GM23248 (cell line): Measurements from ENCODE around the gene SEMA3C. TPM values are rescaled to one million over a fixed set of nuclear protein-coding genes. Genes with fewer than 3 reads are reported as not detected.

Experiments
- DNase-seq: peaks from one replicate; pipeline ENCODE4 v3.0.0-alpha.2; 2015
- H2AFZ ChIP-seq: fragments of 200-600 bp; sonication (generic); 2 replicates; pipeline ENCODE4 v1.6.1; 2016; ENCODE audit warnings: antibody characterized with exemption
- H3F3A ChIP-seq: fragments of 200-600 bp; sonication (generic); 2 replicates; pipeline ENCODE4 v1.6.1; 2016; ENCODE audit warnings: mild to moderate bottlenecking, antibody characterized with exemption, mixed run types; ENCODE audit not compliant: insufficient read depth
- H3K27ac ChIP-seq: fragments of 200-600 bp; sonication (generic); 2 replicates; pipeline ENCODE4 v1.5.1; 2016; ENCODE audit warnings: mild to moderate bottlenecking
- H3K27me3 ChIP-seq: fragments of 200-600 bp; sonication (generic); replicated peaks from 2 replicates; pipeline ENCODE4 v1.6.1; 2016; ENCODE audit warnings: mild to moderate bottlenecking; ENCODE audit not compliant: insufficient read depth
- H3K36me3 ChIP-seq: fragments of 200-600 bp; sonication (generic); 2 replicates; pipeline ENCODE4 v1.6.1; 2016; ENCODE audit warnings: low read depth, mild to moderate bottlenecking
- H3K4me1 ChIP-seq: fragments of 200-600 bp; sonication (generic); 2 replicates; pipeline ENCODE4 v1.6.1; 2016; ENCODE audit warnings: mild to moderate bottlenecking; ENCODE audit not compliant: insufficient read depth
- H3K4me2 ChIP-seq: fragments of 200-600 bp; sonication (generic); one replicate; pipeline ENCODE4 v1.6.1; 2016; ENCODE audit warnings: mild to moderate bottlenecking; ENCODE audit not compliant: unreplicated experiment
- H3K4me3 ChIP-seq: fragments of 200-600 bp; sonication (generic); 2 replicates; pipeline ENCODE4 v1.5.1; 2016; ENCODE audit warnings: mild to moderate bottlenecking
- H3K79me2 ChIP-seq: fragments of 200-600 bp; sonication (generic); 2 replicates; pipeline ENCODE4 v1.6.1; 2016; ENCODE audit warnings: mild to moderate bottlenecking; ENCODE audit not compliant: insufficient read depth
- H3K9ac ChIP-seq: fragments of 200-600 bp; sonication (generic); 2 replicates; pipeline ENCODE4 v1.6.1; 2016; ENCODE audit warnings: mild to moderate bottlenecking
- H3K9me2 ChIP-seq: fragments of 200-600 bp; sonication (generic); 2 replicates; pipeline ENCODE4 v1.6.1; 2016; ENCODE audit warnings: mixed run types, mild to moderate bottlenecking, moderate library complexity; ENCODE audit not compliant: insufficient read depth
- H3K9me3 ChIP-seq: fragments of 200-600 bp; sonication (generic); one replicate; pipeline ENCODE4 v1.6.1; 2017; ENCODE audit warnings: low read depth
- H4K20me1 ChIP-seq: fragments of 200-600 bp; sonication (generic); 2 replicates; pipeline ENCODE4 v1.6.0; 2016; ENCODE audit not compliant: insufficient read depth
- EZH2 ChIP-seq: fragments of 200-600 bp; sonication (generic); IDR thresholded peaks from 2 replicates; pipeline ENCODE4 v1.6.1; 2018; ENCODE audit warnings: antibody characterized with exemption, mild to moderate bottlenecking; ENCODE audit not compliant: insufficient read depth, poor library complexity, severe bottlenecking
- EZH2phosphoT487 ChIP-seq: fragments of 200-600 bp; sonication (generic); IDR thresholded peaks from 2 replicates; pipeline ENCODE4 v1.6.1; 2018; ENCODE audit warnings: antibody characterized with exemption, moderate library complexity, mild to moderate bottlenecking, low read depth; ENCODE audit not compliant: insufficient read depth
- WGBS, 2 experiments: methylation state at CpG; one replicate each; pipeline ENCODE4 v1.1.6; 2015 to 2017; ENCODE audit warnings: low lambda C conversion rate in 2 of 2, low coverage in 1 of 2; ENCODE audit errors: missing lambda C conversion rate in 2 of 2; 5-methylcytosine and 5-hydroxymethylcytosine counted together
- in situ Hi-C: fragments of 300-500 bp; cut with MboI; formaldehyde crosslinking; loops from 2 replicates; pipeline ENCODE4 v1.15.0; 2020
- polyA plus RNA-seq: library from polyadenylated mRNA; unstranded; fragments of >200 nt; fragmentation: Nextera tagmentation; extraction: Ambion mirVana; gene quantifications from 2 replicates; pipeline ENCODE4 v1.2.1, GENCODE V29; 2016
- total RNA-seq: library from RNA; depleted of rRNA; stranded (reverse); fragments of >200 nt; shearing (Covaris generic); gene quantifications from 2 replicates; pipeline ENCODE4 v1.2.3, GENCODE V29; 2014

Gene SEMA3C
- total and polyA plus RNA-seq, 2 experiments from 2014 or later = 316 to 612 TPM

- no peaks in the 10 kb centered on the region for H3K27me3 ChIP-seq
- H3K4me3 ChIP-seq = peak overlapping the region; percentile 99
- peaks cover 45% of the 10 kb centered on the region for H3F3A ChIP-seq
- H2AFZ ChIP-seq = peak overlapping the region; percentile 74
- WGBS, 2 experiments = 1 to 2% methylated on average over 8 of the region's 8 CpGs
- H3K36me3 ChIP-seq = peaks cover 32% of the 10 kb centered on the region
- no peaks in the 10 kb centered on the region for H3K9me3 ChIP-seq
- H3K27ac ChIP-seq = peak overlapping the region; percentile 44
- 0 out of 2 replicates have a peak, but pooled peaks cover 4% of the 10 kb centered on the region for H4K20me1 ChIP-seq
- H3K9ac ChIP-seq = peak overlapping the region; percentile 83
- H3K79me2 ChIP-seq = peaks cover 54% of the 10 kb centered on the region
- peaks cover 28% of the 10 kb centered on the region for H3K4me1 ChIP-seq
- H3K4me2 ChIP-seq = peak overlapping the region; percentile 93
- peak; percentile 60 for DNase-seq
- in situ Hi-C loops = loop anchor here (5.0 to 10.0 kb wide), 2 partner anchors 214 to 544 kb away; no protein-coding TSS in a partner anchor
- TF ChIP-seq EZH2phosphoT487 = no peak
- TF ChIP-seq EZH2 = no peak
- no peaks in the 10 kb centered on the region for H3K9me2 ChIP-seq
Observed at GRCh38 chr7:80918399-80918798, 452 bp downstream of the SEMA3C start.

GRCh38 chr7:80916770-80917741 is 1.8 kb downstream of the SEMA3C start:
- H3K4me3 ChIP-seq = peak overlapping the region; percentile 99
- no peaks in the 10 kb centered on the region for H3K9me3 ChIP-seq
- no peaks in the 10 kb centered on the region for H3K9me2 ChIP-seq
- in situ Hi-C loops = loop anchor here (5.0 to 10.0 kb wide), 2 partner anchors 212 to 545 kb away; no protein-coding TSS in a partner anchor
- peak overlapping the region; percentile 44 for H3K27ac ChIP-seq
- H3K36me3 ChIP-seq = peaks cover 45% of the 10 kb centered on the region
- peaks cover 53% of the 10 kb centered on the region for H3F3A ChIP-seq
- H3K27me3 ChIP-seq = no peaks in the 10 kb centered on the region
- DNase-seq = peak; percentile 82
- peaks cover 68% of the 10 kb centered on the region for H3K79me2 ChIP-seq
- peak overlapping the region; percentile 93 for H3K4me2 ChIP-seq
- WGBS, 2 experiments = 44 to 46% methylated on average over 3 of the region's 3 CpGs
- peak overlapping the region; percentile 83 for H3K9ac ChIP-seq
- peaks cover 4% of the 10 kb centered on the region; the same call in 1 of the 2 replicates for H4K20me1 ChIP-seq
- no peak overlapping the region for H2AFZ ChIP-seq
- TF ChIP-seq EZH2 (no peak), EZH2phosphoT487 (no peak)
- H3K4me1 ChIP-seq = peaks cover 28% of the 10 kb centered on the region

GRCh38 chr7:80910228-80910627 is 8.6 kb downstream of the SEMA3C start:
- Histone ChIP-seq H3K36me3 (peaks cover 93% of the 10 kb centered on the region), H3K4me2 (no peak overlapping the region), H2AFZ (no peak overlapping the region), H3K9me2 (no peaks in the 10 kb centered on the region), H3K79me2 (peaks cover 100% of the 10 kb centered on the region), H3K27ac (no peak overlapping the region), H3F3A (peaks cover 62% of the 10 kb centered on the region), H3K9me3 (no peaks in the 10 kb centered on the region), H3K4me3 (no peak overlapping the region), H3K27me3 (no peaks in the 10 kb centered on the region), H3K4me1 (peaks cover 45% of the 10 kb centered on the region), H4K20me1 (peaks cover 4% of the 10 kb centered on the region; the same call in 1 of the 2 replicates), H3K9ac (no peak overlapping the region)
- no peak for DNase-seq
- TF ChIP-seq EZH2 = no peak
- WGBS, 2 experiments = 89 to 93% methylated on average over 1 of the region's 1 CpG
- in situ Hi-C loops = loop anchor here (10.0 kb wide), 1 partner anchor 205 kb away; no protein-coding TSS in a partner anchor

GRCh38 chr7:80908360-80908797 is 10.5 kb downstream of the SEMA3C start:
- Histone ChIP-seq H2AFZ (no peak overlapping the region), H3F3A (peaks cover 65% of the 10 kb centered on the region), H3K9me3 (no peaks in the 10 kb centered on the region), H3K9me2 (no peaks in the 10 kb centered on the region), H3K4me2 (no peak overlapping the region), H3K4me1 (peaks cover 30% of the 10 kb centered on the region), H3K9ac (no peak overlapping the region), H3K27me3 (no peaks in the 10 kb centered on the region), H3K79me2 (peaks cover 98% of the 10 kb centered on the region), H3K27ac (no peak overlapping the region), H3K4me3 (no peak overlapping the region), H3K36me3 (peaks cover 91% of the 10 kb centered on the region), H4K20me1 (peaks cover 4% of the 10 kb centered on the region; the same call in 1 of the 2 replicates)
- no peak for DNase-seq
- TF ChIP-seq EZH2phosphoT487 (no peak), EZH2 (no peak)
- WGBS, 2 experiments = 97 to 99% methylated on average over 6 of the region's 6 CpGs
- in situ Hi-C loops = no loop called here
